Measurements from ENCODE around the gene TMEM187.

The TMEM187 gene

GRCh38 chrX:154018518-154019060 is 46.0 kb downstream of the TMEM187 start:
- Histone ChIP-seq H2BK15ac (replicated peaks; ENCODE audit: low read depth) (no peak overlapping the region), H3K4me1 (ENCODE audit: control insufficient read depth, low read depth, low read length) (no peaks in the 10 kb centered on the region), H3K4ac (ENCODE audit: low read depth, low read length) (peak overlapping the region; percentile 99), H2BK120ac (ENCODE audit: low read depth, low read length) (no peak overlapping the region), H4K8ac (ENCODE audit: low read depth, low read length) (no peak overlapping the region), H4K5ac (ENCODE audit: low read length) (no peak overlapping the region), H3K36me3 (ENCODE audit: control insufficient read depth, insufficient read depth, low read length) (no peaks in the 10 kb centered on the region), H3K27me3 (ENCODE audit: insufficient read depth, low read length, poor library complexity) (no peaks in the 10 kb centered on the region), H3K9ac (ENCODE audit: low read length) (peak overlapping the region; percentile 75), H2BK5ac (ENCODE audit: low read length) (no peak overlapping the region), H3K23ac (ENCODE audit: low read length) (no peak overlapping the region), H2AK5ac (ENCODE audit: low read length) (peak overlapping the region; percentile 30), H3K79me1 (ENCODE audit: low read length) (no peaks in the 10 kb centered on the region), H3K18ac (ENCODE audit: low read length) (no peak overlapping the region), H3K27ac (ENCODE audit: low read depth, low read length) (no peak overlapping the region), H3K4me2 (ENCODE audit: low read length) (peak overlapping the region; percentile 40), H3K4me3 (ENCODE audit: low read length) (no peak overlapping the region), H3K56ac (ENCODE audit: low read length) (peak overlapping the region; percentile 92), H3K79me2 (ENCODE audit: control insufficient read depth, insufficient read depth, low read length) (no peaks in the 10 kb centered on the region)
- no peak for DNase-seq
- no CpG with 5 or more reads among the region's 15 CpGs for WGBS (ENCODE audit: extremely low coverage, insufficient coverage, low lambda C conversion rate)

GRCh38 chrX:154019061-154019621 is 46.6 kb downstream of the TMEM187 start:
- H3K18ac ChIP-seq (ENCODE audit: low read length), result peak overlapping the region; percentile 90

GRCh38 chrX:154019633-154020528 is 47.3 kb downstream of the TMEM187 start, which contains the start of gene IRAK1:
Gene IRAK1, minus strand, starts transcription at chrX:154019902. Its CDS starts 90 bp downstream, at chrX:154019812.
- WGBS (ENCODE audit: extremely low coverage, insufficient coverage, low lambda C conversion rate), result no CpG with 5 or more reads among the region's 99 CpGs
- Histone ChIP-seq H3K79me2 (ENCODE audit: control insufficient read depth, insufficient read depth, low read length) (no peaks in the 10 kb centered on the region), H3K18ac (ENCODE audit: low read length) (peak within 1 kb of the TSS; percentile 90), H4K8ac (ENCODE audit: low read depth, low read length) (peak within 1 kb of the TSS; percentile 87), H3K4me1 (ENCODE audit: control insufficient read depth, low read depth, low read length) (no peaks in the 10 kb centered on the region), H3K4me2 (ENCODE audit: low read length) (peak within 1 kb of the TSS; percentile 40), H3K36me3 (ENCODE audit: control insufficient read depth, insufficient read depth, low read length) (no peaks in the 10 kb centered on the region), H3K27me3 (ENCODE audit: insufficient read depth, low read length, poor library complexity) (no peaks in the 10 kb centered on the region), H3K79me1 (ENCODE audit: low read length) (no peaks in the 10 kb centered on the region), H2BK15ac (replicated peaks; ENCODE audit: low read depth) (no peak within 1 kb of the TSS), H4K5ac (ENCODE audit: low read length) (no peak within 1 kb of the TSS), H2AK5ac (ENCODE audit: low read length) (peak within 1 kb of the TSS; percentile 30), H3K4ac (ENCODE audit: low read depth, low read length) (peak within 1 kb of the TSS; percentile 99), H2BK120ac (ENCODE audit: low read depth, low read length) (no peak within 1 kb of the TSS), H3K56ac (ENCODE audit: low read length) (peak within 1 kb of the TSS; percentile 92), H3K23ac (ENCODE audit: low read length) (peak within 1 kb of the TSS; percentile 80), H3K4me3 (ENCODE audit: low read length) (no peak within 1 kb of the TSS), H3K27ac (ENCODE audit: low read depth, low read length) (peak within 1 kb of the TSS; percentile 62), H3K9ac (ENCODE audit: low read length) (peak within 1 kb of the TSS; percentile 75), H2BK5ac (ENCODE audit: low read length) (no peak within 1 kb of the TSS)
- DNase-seq, result peak; percentile 45

More at GRCh38 chrX:154019061-154019621, 46.6 kb downstream of the TMEM187 start:
- WGBS (ENCODE audit: extremely low coverage, insufficient coverage, low lambda C conversion rate), result no CpG with 5 or more reads among the region's 45 CpGs
- H2BK120ac ChIP-seq (ENCODE audit: low read depth, low read length), result no peak overlapping the region
- H4K8ac ChIP-seq (ENCODE audit: low read depth, low read length), result no peak overlapping the region
- H4K5ac ChIP-seq (ENCODE audit: low read length), result no peak overlapping the region
- DNase-seq, result no peak
- H2BK5ac ChIP-seq (ENCODE audit: low read length), result no peak overlapping the region
- H3K9ac ChIP-seq (ENCODE audit: low read length), result peak overlapping the region; percentile 75
- H3K79me2 ChIP-seq (ENCODE audit: control insufficient read depth, insufficient read depth, low read length), result no peaks in the 10 kb centered on the region
- H3K27ac ChIP-seq (ENCODE audit: low read depth, low read length), result peak overlapping the region; percentile 44
- no peak overlapping the region for H2BK15ac ChIP-seq (replicated peaks; ENCODE audit: low read depth)
- H3K4me3 ChIP-seq (ENCODE audit: low read length), result no peak overlapping the region
- H3K27me3 ChIP-seq (ENCODE audit: insufficient read depth, low read length, poor library complexity), result no peaks in the 10 kb centered on the region
- peak overlapping the region; percentile 30 for H2AK5ac ChIP-seq (ENCODE audit: low read length)
- H3K36me3 ChIP-seq (ENCODE audit: control insufficient read depth, insufficient read depth, low read length), result no peaks in the 10 kb centered on the region
- H3K4me2 ChIP-seq (ENCODE audit: low read length), result peak overlapping the region; percentile 40
- H3K56ac ChIP-seq (ENCODE audit: low read length), result peak overlapping the region; percentile 92
- H3K4me1 ChIP-seq (ENCODE audit: control insufficient read depth, low read depth, low read length), result no peaks in the 10 kb centered on the region
- no peaks in the 10 kb centered on the region for H3K79me1 ChIP-seq (ENCODE audit: low read length)
- peak overlapping the region; percentile 99 for H3K4ac ChIP-seq (ENCODE audit: low read depth, low read length)
- H3K23ac ChIP-seq (ENCODE audit: low read length), result peak overlapping the region; percentile 80

GRCh38 chrX:154020536-154021115 is 48.1 kb downstream of the TMEM187 start:
- Histone ChIP-seq H3K79me2 (ENCODE audit: control insufficient read depth, insufficient read depth, low read length) (no peaks in the 10 kb centered on the region), H3K23ac (ENCODE audit: low read length) (peak overlapping the region; percentile 66), H3K56ac (ENCODE audit: low read length) (peak overlapping the region; percentile 89), H3K27ac (ENCODE audit: low read depth, low read length) (peak overlapping the region; percentile 62), H3K4me3 (ENCODE audit: low read length) (no peak overlapping the region), H2AK5ac (ENCODE audit: low read length) (no peak overlapping the region), H4K5ac (ENCODE audit: low read length) (no peak overlapping the region), H3K18ac (ENCODE audit: low read length) (no peak overlapping the region), H2BK5ac (ENCODE audit: low read length) (no peak overlapping the region), H2BK120ac (ENCODE audit: low read depth, low read length) (no peak overlapping the region), H3K36me3 (ENCODE audit: control insufficient read depth, insufficient read depth, low read length) (no peaks in the 10 kb centered on the region), H3K4me2 (ENCODE audit: low read length) (no peak overlapping the region), H3K9ac (ENCODE audit: low read length) (peak overlapping the region; percentile 62), H2BK15ac (replicated peaks; ENCODE audit: low read depth) (no peak overlapping the region), H3K4ac (ENCODE audit: low read depth, low read length) (no peak overlapping the region), H3K79me1 (ENCODE audit: low read length) (no peaks in the 10 kb centered on the region), H4K8ac (ENCODE audit: low read depth, low read length) (no peak overlapping the region), H3K4me1 (ENCODE audit: control insufficient read depth, low read depth, low read length) (no peaks in the 10 kb centered on the region), H3K27me3 (ENCODE audit: insufficient read depth, low read length, poor library complexity) (no peaks in the 10 kb centered on the region)
- no CpG with 5 or more reads among the region's 9 CpGs for WGBS (ENCODE audit: extremely low coverage, insufficient coverage, low lambda C conversion rate)
- no peak for DNase-seq

- H2AK5ac ChIP-seq (ENCODE audit: low read length), result no peak overlapping the region
- WGBS (ENCODE audit: extremely low coverage, insufficient coverage, low lambda C conversion rate), result no CpG with 5 or more reads among the region's 11 CpGs
Observed at GRCh38 chrX:154021131-154021611, 48.6 kb downstream of the TMEM187 start.

More at GRCh38 chrX:154021131-154021611, 48.6 kb downstream of the TMEM187 start:
- Histone ChIP-seq H2BK15ac (replicated peaks; ENCODE audit: low read depth) (no peak overlapping the region), H3K79me2 (ENCODE audit: control insufficient read depth, insufficient read depth, low read length) (no peaks in the 10 kb centered on the region), H3K36me3 (ENCODE audit: control insufficient read depth, insufficient read depth, low read length) (no peaks in the 10 kb centered on the region), H3K27ac (ENCODE audit: low read depth, low read length) (peak overlapping the region; percentile 62), H2BK5ac (ENCODE audit: low read length) (no peak overlapping the region), H3K4me2 (ENCODE audit: low read length) (no peak overlapping the region), H3K23ac (ENCODE audit: low read length) (peak overlapping the region; percentile 66), H3K79me1 (ENCODE audit: low read length) (no peaks in the 10 kb centered on the region), H3K9ac (ENCODE audit: low read length) (peak overlapping the region; percentile 24), H3K4ac (ENCODE audit: low read depth, low read length) (no peak overlapping the region), H3K4me3 (ENCODE audit: low read length) (no peak overlapping the region), H4K5ac (ENCODE audit: low read length) (no peak overlapping the region), H2BK120ac (ENCODE audit: low read depth, low read length) (no peak overlapping the region), H3K56ac (ENCODE audit: low read length) (peak overlapping the region; percentile 49), H3K4me1 (ENCODE audit: control insufficient read depth, low read depth, low read length) (no peaks in the 10 kb centered on the region), H3K27me3 (ENCODE audit: insufficient read depth, low read length, poor library complexity) (no peaks in the 10 kb centered on the region), H4K8ac (ENCODE audit: low read depth, low read length) (no peak overlapping the region), H3K18ac (ENCODE audit: low read length) (no peak overlapping the region)
- peak; percentile 73 for DNase-seq

All from mesendoderm (in vitro differentiated cells).